GM19239 (cell line): Measurements from ENCODE around the gene PRRG3.

Source experiments
- DNase-seq: peaks from one replicate; pipeline ENCODE4 v3.0.0; 2011; ENCODE audit warnings: low spot score; ENCODE audit not compliant: insufficient read length
- FAIRE-seq: peaks from 2 replicates; lab custom pipeline; 2011; peaks lifted over from hg19 to GRCh38; lab: Jason Lieb, UNC

The PRRG3 gene

GRCh38 chrX:151738751-151739150 lies 43.5 kb downstream of the PRRG3 start:
- DNase-seq (no peak), FAIRE-seq (no peak)

- FAIRE-seq, result no peak
These were observed 46.3 kb downstream of the PRRG3 start for GRCh38 chrX:151741606-151742005.

GRCh38 chrX:151742311-151742710 lies 47.1 kb downstream of the PRRG3 start:
- no peak for DNase-seq
- FAIRE-seq, result no peak

More at GRCh38 chrX:151741606-151742005, 46.3 kb downstream of the PRRG3 start:
- no peak for DNase-seq

- FAIRE-seq (no peak), DNase-seq (no peak)
These were observed 48.6 kb downstream of the PRRG3 start for GRCh38 chrX:151743651-151744470.

- DNase-seq (no peak), FAIRE-seq (no peak)
These were observed 50.4 kb downstream of the PRRG3 start for GRCh38 chrX:151745651-151746050.

GRCh38 chrX:151746502-151746901 lies 51.2 kb downstream of the PRRG3 start:
- no peak for FAIRE-seq

GRCh38 chrX:151750511-151750910 lies 55.3 kb downstream of the PRRG3 start:
- DNase-seq (no peak), FAIRE-seq (no peak)

More at GRCh38 chrX:151746502-151746901, 51.2 kb downstream of the PRRG3 start:
- no peak for DNase-seq

GRCh38 chrX:151752847-151753246 lies 57.6 kb downstream of the PRRG3 start:
- FAIRE-seq (no peak), DNase-seq (no peak)

GRCh38 chrX:151753313-151754046 lies 58.2 kb downstream of the PRRG3 start:
- DNase-seq (peak; percentile 19), FAIRE-seq (peak; percentile 74)

GRCh38 chrX:151754047-151754429 lies 58.8 kb downstream of the PRRG3 start:
- FAIRE-seq, result no peak

GRCh38 chrX:151754641-151755215 lies 59.5 kb downstream of the PRRG3 start:
- no peak for FAIRE-seq

More at GRCh38 chrX:151754047-151754429, 58.8 kb downstream of the PRRG3 start:
- DNase-seq, result no peak

More at GRCh38 chrX:151754641-151755215, 59.5 kb downstream of the PRRG3 start:
- no peak for DNase-seq
